Hepatocyte (in vitro differentiated cells): Measurements from ENCODE around the gene MUC5AC. TPM values are rescaled to one million over a fixed set of nuclear protein-coding genes. Genes with fewer than 3 reads are reported as not detected.

Source experiments
- DNase-seq: peaks from one replicate; pipeline ENCODE4 v3.0.0-alpha.2; 2016; ENCODE audit warnings: low spot score
- H2AFZ ChIP-seq: fragments of 200-600 bp; sonication (generic); 2 replicates; pipeline ENCODE4 v1.6.0; 2016; ENCODE audit warnings: antibody characterized with exemption, mild to moderate bottlenecking
- H3K27ac ChIP-seq: fragments of 200-600 bp; sonication (generic); 2 replicates; pipeline ENCODE4 v1.5.1; 2016; ENCODE audit warnings: mild to moderate bottlenecking
- H3K27me3 ChIP-seq: fragments of 200-600 bp; sonication (generic); 2 replicates; pipeline ENCODE4 v1.6.1; 2016
- H3K36me3 ChIP-seq: fragments of 200-600 bp; sonication (generic); replicated peaks from 2 replicates; pipeline ENCODE4 v1.5.1; 2016; ENCODE audit warnings: low read depth; ENCODE audit not compliant: insufficient read depth
- H3K4me1 ChIP-seq: fragments of 200-600 bp; sonication (generic); 2 replicates; pipeline ENCODE4 v1.5.1; 2016; ENCODE audit warnings: mild to moderate bottlenecking, moderate library complexity; ENCODE audit not compliant: insufficient read depth
- H3K4me2 ChIP-seq: fragments of 200-600 bp; sonication (generic); 2 replicates; pipeline ENCODE4 v1.6.0; 2016
- H3K4me3 ChIP-seq: fragments of 200-600 bp; sonication (generic); 2 replicates; pipeline ENCODE4 v1.5.1; 2016; ENCODE audit warnings: mild to moderate bottlenecking
- H3K79me2 ChIP-seq: fragments of 200-600 bp; sonication (generic); 2 replicates; pipeline ENCODE4 v1.6.0; 2017; ENCODE audit warnings: mild to moderate bottlenecking
- H3K9me2 ChIP-seq: fragments of 200-600 bp; sonication (generic); replicated peaks from 2 replicates; pipeline ENCODE4 v1.6.0; 2017; ENCODE audit warnings: mild to moderate bottlenecking; ENCODE audit not compliant: insufficient read depth
- H3K9me3 ChIP-seq: fragments of 200-600 bp; sonication (generic); 2 replicates; pipeline ENCODE4 v1.5.1; 2016; ENCODE audit warnings: low read depth, mild to moderate bottlenecking
- H4K20me1 ChIP-seq: fragments of 200-600 bp; sonication (generic); 2 replicates; pipeline ENCODE4 v1.6.0; 2016; ENCODE audit warnings: mild to moderate bottlenecking; ENCODE audit not compliant: insufficient read depth, poor library complexity, severe bottlenecking
- EZH2 ChIP-seq: fragments of 200-600 bp; sonication (generic); IDR thresholded peaks from 2 replicates; pipeline ENCODE4 v1.6.1; 2016; ENCODE audit warnings: antibody characterized with exemption, mild to moderate bottlenecking, borderline replicate concordance
- EZH2phosphoT487 ChIP-seq: fragments of 200-600 bp; sonication (generic); IDR thresholded peaks from one replicate; pipeline ENCODE4 v1.6.1; 2018; ENCODE audit warnings: antibody characterized with exemption, mild to moderate bottlenecking, low read depth, moderate library complexity; ENCODE audit not compliant: unreplicated experiment, severe bottlenecking
- WGBS: methylation state at CpG from one replicate; pipeline ENCODE4 v1.1.6; 2016; ENCODE audit warnings: low lambda C conversion rate; ENCODE audit errors: missing lambda C conversion rate; 5-methylcytosine and 5-hydroxymethylcytosine counted together
- polyA plus RNA-seq: library from polyadenylated mRNA; unstranded; fragments of >200 nt; fragmentation: Nextera tagmentation; extraction: Ambion mirVana; gene quantifications from 2 replicates; pipeline ENCODE4 v1.2.1, GENCODE V29; 2016
- total RNA-seq: library from RNA; depleted of rRNA; stranded (reverse); fragments of >200 nt; gene quantifications from 2 replicates; pipeline ENCODE4 v1.2.3, GENCODE V29; 2014
- TF ChIP-seq, protein P1 (sequence below): fragments of 200-600 bp; sonication (generic); IDR thresholded peaks from 2 replicates; pipeline ENCODE4 v1.5.1; 2016; ENCODE audit warnings: antibody characterized with exemption, mild to moderate bottlenecking; ENCODE audit not compliant: poor library complexity

The MUC5AC gene
- total and polyA plus RNA-seq, 2 experiments from 2014 or later = 0.07 to 0.08 TPM

DNA sequence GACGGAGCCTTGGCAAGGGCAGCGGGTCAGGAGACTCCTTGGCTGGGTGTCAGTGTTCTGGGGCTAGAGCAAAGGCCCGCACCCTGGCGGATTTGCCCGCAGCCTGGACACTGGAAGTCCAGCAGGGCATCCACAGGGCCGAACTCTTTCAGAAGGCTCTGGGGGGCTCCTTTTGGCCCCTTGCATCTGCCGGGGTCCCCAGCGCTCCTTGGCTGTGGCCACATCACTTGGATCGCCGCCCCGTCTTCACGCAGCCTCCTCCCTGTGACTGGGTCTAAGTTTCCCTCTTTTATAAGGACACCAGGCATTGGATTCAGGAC lies 20.0 kb downstream of the MUC5AC start:
- no peaks in the 10 kb centered on the region for H4K20me1 ChIP-seq
- H3K9me2 ChIP-seq = no peaks in the 10 kb centered on the region
- no peaks in the 10 kb centered on the region for H3K4me1 ChIP-seq
- H3K36me3 ChIP-seq = no peaks in the 10 kb centered on the region
- no peaks in the 10 kb centered on the region for H3K9me3 ChIP-seq
- no peak overlapping the region for H3K27ac ChIP-seq
- no peak overlapping the region for H3K4me3 ChIP-seq
- H3K79me2 ChIP-seq = no peaks in the 10 kb centered on the region
- TF ChIP-seq EZH2phosphoT487 (no peak), EZH2 (no peak)
- TF ChIP-seq, protein P1, sequence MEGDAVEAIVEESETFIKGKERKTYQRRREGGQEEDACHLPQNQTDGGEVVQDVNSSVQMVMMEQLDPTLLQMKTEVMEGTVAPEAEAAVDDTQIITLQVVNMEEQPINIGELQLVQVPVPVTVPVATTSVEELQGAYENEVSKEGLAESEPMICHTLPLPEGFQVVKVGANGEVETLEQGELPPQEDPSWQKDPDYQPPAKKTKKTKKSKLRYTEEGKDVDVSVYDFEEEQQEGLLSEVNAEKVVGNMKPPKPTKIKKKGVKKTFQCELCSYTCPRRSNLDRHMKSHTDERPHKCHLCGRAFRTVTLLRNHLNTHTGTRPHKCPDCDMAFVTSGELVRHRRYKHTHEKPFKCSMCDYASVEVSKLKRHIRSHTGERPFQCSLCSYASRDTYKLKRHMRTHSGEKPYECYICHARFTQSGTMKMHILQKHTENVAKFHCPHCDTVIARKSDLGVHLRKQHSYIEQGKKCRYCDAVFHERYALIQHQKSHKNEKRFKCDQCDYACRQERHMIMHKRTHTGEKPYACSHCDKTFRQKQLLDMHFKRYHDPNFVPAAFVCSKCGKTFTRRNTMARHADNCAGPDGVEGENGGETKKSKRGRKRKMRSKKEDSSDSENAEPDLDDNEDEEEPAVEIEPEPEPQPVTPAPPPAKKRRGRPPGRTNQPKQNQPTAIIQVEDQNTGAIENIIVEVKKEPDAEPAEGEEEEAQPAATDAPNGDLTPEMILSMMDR = no peak
- DNase-seq = no peak
- H3K4me2 ChIP-seq = no peak overlapping the region
- no peak overlapping the region for H2AFZ ChIP-seq
- 97% methylated on average over 12 of the region's 12 CpGs for WGBS
- no peaks in the 10 kb centered on the region for H3K27me3 ChIP-seq

DNA sequence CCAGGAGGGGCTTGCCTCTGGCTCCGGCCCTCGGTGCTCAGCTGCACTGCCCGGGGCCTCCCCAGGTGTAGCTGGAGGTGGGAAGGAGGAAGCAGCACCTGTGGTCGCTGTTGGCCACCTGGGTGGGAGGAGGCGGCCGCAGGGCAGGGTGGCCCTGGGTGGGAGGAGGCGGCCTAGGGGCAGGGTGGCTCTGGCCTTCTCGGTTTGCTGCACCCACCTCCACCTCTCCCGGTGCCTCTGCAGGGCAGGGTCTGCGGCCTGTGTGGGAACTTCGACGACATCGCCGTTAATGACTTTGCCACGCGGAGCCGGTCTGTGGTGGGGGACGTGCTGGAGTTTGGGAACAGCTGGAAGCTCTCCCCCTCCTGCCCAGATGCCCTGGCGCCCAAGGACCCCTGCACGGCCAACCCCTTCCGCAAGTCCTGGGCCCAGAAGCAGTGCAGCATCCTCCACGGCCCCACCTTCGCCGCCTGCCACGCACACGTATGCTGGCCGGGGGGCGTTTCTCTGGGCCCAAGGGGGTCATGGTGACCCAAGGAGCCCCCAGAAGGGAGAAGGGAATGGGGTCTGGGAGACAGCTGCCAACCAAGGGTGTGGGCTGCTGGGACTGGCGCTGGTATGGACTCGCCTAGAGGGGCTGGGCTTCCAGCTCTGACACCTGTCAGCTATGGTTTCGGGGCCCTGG lies 20.6 kb downstream of the MUC5AC start:
- H3K27me3 ChIP-seq = no peaks in the 10 kb centered on the region
- TF ChIP-seq, protein P1 = no peak
- no peak for TF ChIP-seq EZH2
- TF ChIP-seq EZH2phosphoT487 = no peak
- H3K36me3 ChIP-seq = no peaks in the 10 kb centered on the region
- no peaks in the 10 kb centered on the region for H3K79me2 ChIP-seq
- H3K4me1 ChIP-seq = no peaks in the 10 kb centered on the region
- H3K9me2 ChIP-seq = no peaks in the 10 kb centered on the region
- 91% methylated on average over 25 of the region's 31 CpGs for WGBS
- no peak overlapping the region for H3K4me2 ChIP-seq
- DNase-seq = no peak
- H3K9me3 ChIP-seq = no peaks in the 10 kb centered on the region
- H3K27ac ChIP-seq = no peak overlapping the region
- no peak overlapping the region for H2AFZ ChIP-seq
- H4K20me1 ChIP-seq = no peaks in the 10 kb centered on the region
- no peak overlapping the region for H3K4me3 ChIP-seq

DNA sequence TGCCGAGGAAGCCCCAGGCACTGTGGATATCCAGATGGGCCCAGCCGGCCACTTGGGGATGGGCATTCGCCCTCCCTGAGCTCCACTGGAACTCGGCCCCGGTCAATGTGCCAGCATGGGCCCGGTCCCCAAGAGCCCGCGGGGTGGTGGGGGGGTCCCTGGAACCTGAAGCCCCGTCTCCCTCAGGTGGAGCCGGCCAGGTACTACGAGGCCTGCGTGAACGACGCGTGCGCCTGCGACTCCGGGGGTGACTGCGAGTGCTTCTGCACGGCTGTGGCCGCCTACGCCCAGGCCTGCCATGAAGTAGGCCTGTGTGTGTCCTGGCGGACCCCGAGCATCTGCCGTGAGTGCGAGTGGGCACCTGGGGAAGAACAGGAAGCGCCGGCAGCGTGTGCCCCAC lies 21.2 kb downstream of the MUC5AC start:
- Histone ChIP-seq H3K4me2 (no peak overlapping the region), H2AFZ (no peak overlapping the region), H3K27me3 (no peaks in the 10 kb centered on the region), H4K20me1 (no peaks in the 10 kb centered on the region), H3K9me2 (no peaks in the 10 kb centered on the region), H3K9me3 (no peaks in the 10 kb centered on the region), H3K36me3 (no peaks in the 10 kb centered on the region), H3K4me1 (no peaks in the 10 kb centered on the region), H3K27ac (no peak overlapping the region), H3K79me2 (no peaks in the 10 kb centered on the region), H3K4me3 (no peak overlapping the region)
- WGBS = 93% methylated on average over 14 of the region's 29 CpGs
- no peak for DNase-seq
- TF ChIP-seq EZH2phosphoT487 = no peak
- TF ChIP-seq, protein P1 = no peak
- TF ChIP-seq EZH2 = no peak

DNA sequence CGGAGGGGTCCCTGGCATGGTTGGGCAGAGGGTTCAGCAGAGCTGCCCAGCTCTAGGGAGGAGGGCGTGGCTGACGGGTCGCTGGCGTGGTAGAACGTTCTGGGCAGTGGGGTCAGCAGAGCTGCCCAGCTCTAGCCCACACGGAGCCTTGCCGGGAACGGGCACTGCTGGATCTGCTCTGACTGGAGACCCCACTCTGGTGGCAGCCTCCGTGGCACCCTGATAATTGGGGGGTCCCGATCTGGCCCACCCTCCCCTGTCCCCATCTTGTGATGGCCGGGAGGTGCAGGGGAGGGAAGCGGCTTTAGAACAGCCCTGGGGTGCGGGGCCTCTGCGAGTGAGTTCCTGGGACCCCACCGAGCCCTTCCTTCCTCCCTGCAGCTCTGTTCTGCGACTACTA lies 21.9 kb downstream of the MUC5AC start:
- Histone ChIP-seq H3K9me3 (no peaks in the 10 kb centered on the region), H2AFZ (no peak overlapping the region), H3K4me3 (no peak overlapping the region), H4K20me1 (no peaks in the 10 kb centered on the region), H3K9me2 (no peaks in the 10 kb centered on the region), H3K27ac (no peak overlapping the region), H3K4me2 (no peak overlapping the region), H3K79me2 (no peaks in the 10 kb centered on the region), H3K27me3 (no peaks in the 10 kb centered on the region), H3K4me1 (no peaks in the 10 kb centered on the region), H3K36me3 (no peaks in the 10 kb centered on the region)
- TF ChIP-seq, protein P1 = no peak
- TF ChIP-seq EZH2phosphoT487 (no peak), EZH2 (no peak)
- WGBS = 89% methylated on average over 17 of the region's 17 CpGs
- no peak for DNase-seq
